BLaER1 (cell line): ENCODE data around the gene KLF6.

Source experiments
- H3K27ac ChIP-seq: shearing (Covaris generic); formaldehyde crosslinking; 2 replicates; pipeline ENCODE4 v1.8.1; 2022
- H3K27me3 ChIP-seq: shearing (Covaris generic); formaldehyde crosslinking; 2 replicates; pipeline ENCODE4 v1.8.1; 2022
- H3K36me3 ChIP-seq: shearing (Covaris generic); formaldehyde crosslinking; 2 replicates; pipeline ENCODE4 v1.8.1; 2022
- H3K4me1 ChIP-seq: shearing (Covaris generic); formaldehyde crosslinking; 2 replicates; pipeline ENCODE4 v1.8.1; 2022
- H3K4me2 ChIP-seq: shearing (Covaris generic); formaldehyde crosslinking; 2 replicates; pipeline ENCODE4 v1.8.1; 2022
- H3K4me3 ChIP-seq: shearing (Covaris generic); formaldehyde crosslinking; 2 replicates; pipeline ENCODE4 v1.8.1; 2022
- H3K9ac ChIP-seq: shearing (Covaris generic); formaldehyde crosslinking; 2 replicates; pipeline ENCODE4 v1.8.1; 2022
- H3K9me3 ChIP-seq: shearing (Covaris generic); formaldehyde crosslinking; 2 replicates; pipeline ENCODE4 v1.8.1; 2022
- H4K20me1 ChIP-seq: shearing (Covaris generic); formaldehyde crosslinking; 2 replicates; pipeline ENCODE4 v1.8.1; 2022
- Cebpa-rat ChIP-seq: shearing (Covaris generic); IDR thresholded peaks from 2 replicates; pipeline ENCODE4 v1.8.1; 2022

KLF6 gene

DNA sequence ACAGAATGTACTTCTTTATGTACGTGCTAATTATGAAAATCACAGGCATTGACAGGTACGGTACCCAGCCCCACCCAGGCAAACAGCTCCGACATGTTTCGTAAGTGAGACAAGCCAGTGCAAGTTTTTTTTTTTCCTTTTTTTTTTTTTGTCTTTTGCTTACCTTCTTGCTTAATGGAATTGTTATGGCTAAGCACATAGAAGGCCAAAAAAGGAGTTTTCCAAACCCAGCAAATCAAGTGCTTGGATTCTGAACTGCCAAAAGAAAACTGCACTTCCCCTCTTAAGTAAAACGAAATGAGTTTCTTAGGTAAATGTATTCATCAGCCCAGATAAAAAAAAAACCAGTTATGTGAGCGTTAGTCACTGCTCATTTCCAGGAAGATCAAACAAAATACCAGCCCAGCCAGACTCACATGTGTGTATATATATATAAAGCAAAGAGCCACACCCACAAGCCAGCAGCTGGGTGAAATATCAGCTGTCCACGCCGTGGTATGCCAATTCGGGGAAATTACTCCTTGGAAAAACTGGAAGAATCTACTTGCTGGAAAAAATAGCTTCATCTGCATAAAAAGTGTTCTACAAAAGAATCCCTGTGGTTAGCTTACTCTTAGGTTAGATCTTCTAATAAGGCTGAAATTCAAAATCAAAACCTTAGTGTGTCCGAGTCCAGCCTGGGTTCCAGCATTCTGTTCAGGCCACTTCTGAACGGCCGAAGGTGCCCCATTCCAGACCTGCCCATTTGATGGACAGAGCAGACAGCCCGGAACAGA, 8.0 kb downstream of the KLF6 start:
- no peaks in the 10 kb centered on the region for H3K27me3 ChIP-seq
- peaks cover 55% of the 10 kb centered on the region for H3K4me1 ChIP-seq
- H4K20me1 ChIP-seq, result peaks cover 70% of the 10 kb centered on the region
- peaks cover 67% of the 10 kb centered on the region for H3K36me3 ChIP-seq
- no peak overlapping the region for H3K4me2 ChIP-seq
- no peak for TF ChIP-seq Cebpa-rat
- no peaks in the 10 kb centered on the region for H3K9me3 ChIP-seq
- no peak overlapping the region for H3K9ac ChIP-seq
- no peak overlapping the region for H3K27ac ChIP-seq
- H3K4me3 ChIP-seq, result no peak overlapping the region

DNA sequence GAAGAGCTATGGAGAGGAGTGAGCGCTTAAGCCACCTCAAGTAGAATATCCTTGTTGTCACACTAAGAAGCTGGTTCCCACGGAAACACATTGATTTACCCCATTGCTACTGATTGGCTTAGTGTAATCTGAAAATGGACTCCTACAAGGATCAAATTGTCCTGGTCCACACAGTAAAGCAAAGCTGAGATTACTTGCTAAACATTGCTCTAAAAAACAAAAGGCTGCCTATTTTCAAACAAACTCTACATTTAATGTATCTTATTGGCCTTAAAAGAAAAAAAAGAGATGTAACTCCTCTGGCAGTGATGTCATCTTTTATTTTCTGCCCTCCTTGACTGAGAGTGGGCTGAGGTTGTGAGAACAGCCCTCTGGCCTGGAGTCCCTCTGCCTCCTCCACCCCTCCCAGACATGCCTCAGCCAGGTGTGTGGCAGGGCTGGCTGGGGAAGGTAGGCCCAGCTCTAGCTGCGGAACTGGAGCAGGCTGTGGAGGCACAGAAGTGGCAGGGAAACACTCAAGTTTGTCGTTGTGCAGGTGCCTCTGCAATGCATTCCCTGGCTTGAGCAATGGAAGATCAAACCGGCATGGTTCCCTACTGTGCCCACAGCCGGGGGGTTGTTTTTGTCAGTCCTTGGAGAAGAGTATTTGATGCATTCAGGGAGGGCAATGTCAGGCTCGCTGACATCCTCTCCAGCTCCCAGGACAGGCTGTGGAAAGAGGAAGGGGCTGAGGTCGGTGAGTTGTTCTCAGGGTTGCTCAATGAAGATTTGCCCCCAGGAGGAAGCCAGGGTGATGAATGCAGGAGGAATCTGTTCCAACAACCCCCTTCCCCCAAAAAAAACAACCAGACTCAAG, 9.1 kb downstream of the KLF6 start:
- Histone ChIP-seq H3K27ac (no peak overlapping the region), H3K9ac (no peak overlapping the region), H3K4me3 (no peak overlapping the region), H4K20me1 (peaks cover 59% of the 10 kb centered on the region), H3K9me3 (no peaks in the 10 kb centered on the region), H3K4me1 (peaks cover 45% of the 10 kb centered on the region), H3K27me3 (no peaks in the 10 kb centered on the region), H3K36me3 (peaks cover 57% of the 10 kb centered on the region), H3K4me2 (no peak overlapping the region)
- no peak for TF ChIP-seq Cebpa-rat

DNA sequence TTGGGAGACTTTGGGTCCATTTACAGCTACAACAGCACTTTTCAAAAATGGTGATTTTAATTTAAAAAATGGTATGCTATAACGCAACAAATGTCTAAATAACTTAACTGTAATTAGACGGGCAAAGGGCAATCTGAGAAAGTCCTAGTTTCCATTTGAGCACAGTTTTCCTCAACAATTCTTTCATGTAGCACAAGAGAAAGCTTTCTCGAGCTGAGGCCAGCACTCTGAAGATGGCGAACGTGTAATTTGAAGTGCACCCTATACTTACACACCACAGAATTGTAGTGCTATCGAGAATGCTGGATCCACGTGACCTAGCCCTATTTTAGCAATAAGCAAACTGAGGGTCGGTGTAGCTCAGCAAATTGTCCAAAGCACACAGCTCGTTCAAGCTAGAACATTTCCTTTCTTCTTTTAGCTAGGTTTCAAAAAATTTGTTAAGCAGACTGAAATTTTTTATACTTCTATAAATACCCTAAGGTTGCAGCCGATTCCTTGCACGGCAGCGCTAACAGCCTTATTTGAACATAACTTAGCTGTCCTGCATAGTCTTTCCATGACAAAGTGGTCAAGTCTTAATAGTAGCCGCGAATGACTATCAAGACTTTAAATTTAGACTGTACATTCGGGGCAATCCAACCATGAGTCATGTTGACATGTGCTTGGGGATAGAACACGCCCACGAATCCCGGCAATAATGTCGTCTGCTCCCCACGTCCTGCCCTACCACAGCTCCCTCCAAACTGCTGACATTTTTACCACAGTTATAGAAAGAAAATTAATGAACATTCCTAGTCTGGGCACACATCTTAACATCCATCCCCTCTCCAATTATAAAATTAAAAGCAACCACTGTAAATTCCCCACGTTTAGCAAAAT, 10.0 kb downstream of the KLF6 start:
- Histone ChIP-seq H3K9me3 (no peaks in the 10 kb centered on the region), H3K36me3 (peaks cover 48% of the 10 kb centered on the region), H4K20me1 (peaks cover 51% of the 10 kb centered on the region), H3K27me3 (no peaks in the 10 kb centered on the region), H3K9ac (no peak overlapping the region), H3K4me2 (no peak overlapping the region), H3K27ac (no peak overlapping the region), H3K4me3 (no peak overlapping the region), H3K4me1 (peaks cover 36% of the 10 kb centered on the region)
- TF ChIP-seq Cebpa-rat, result no peak

DNA sequence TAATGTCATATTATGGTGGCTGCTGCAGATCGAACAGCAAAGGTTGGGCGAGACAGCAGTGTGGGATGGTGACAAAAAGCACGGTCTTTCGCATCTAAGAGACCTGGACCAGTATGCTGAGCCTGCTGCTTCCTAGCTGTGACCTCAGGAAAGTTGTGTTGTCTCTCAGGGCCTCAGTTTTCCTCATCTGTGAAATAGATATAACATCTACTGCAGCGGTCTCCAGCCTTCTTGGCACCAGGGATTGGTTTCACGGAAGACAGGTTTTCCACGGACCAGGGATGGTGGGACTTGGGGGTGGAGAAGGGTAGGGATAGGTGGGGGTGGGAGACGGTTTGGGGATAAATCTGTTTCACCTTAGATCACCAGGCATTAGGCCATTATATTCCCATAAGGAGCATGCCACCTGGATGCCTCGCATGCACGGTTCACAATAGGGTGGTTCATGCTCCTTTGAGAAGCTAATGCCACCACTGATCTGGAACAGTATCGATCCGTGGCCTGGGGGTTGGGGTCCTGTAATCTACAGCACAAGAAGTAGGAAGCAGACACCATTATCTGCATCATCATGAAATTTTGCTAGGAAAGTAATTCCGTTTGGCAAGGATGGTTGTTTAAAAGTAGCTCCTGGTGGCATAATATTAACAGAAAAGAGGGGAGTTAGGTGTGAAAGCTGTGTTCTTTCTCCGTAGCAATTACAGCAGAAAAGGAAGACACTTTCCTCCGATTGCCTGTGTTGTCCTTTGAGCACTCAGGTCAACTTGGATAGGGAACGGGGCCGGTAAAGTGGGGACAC, 10.8 kb downstream of the KLF6 start:
- Histone ChIP-seq H3K4me1 (peaks cover 28% of the 10 kb centered on the region), H3K36me3 (peaks cover 40% of the 10 kb centered on the region), H3K27ac (no peak overlapping the region)

DNA sequence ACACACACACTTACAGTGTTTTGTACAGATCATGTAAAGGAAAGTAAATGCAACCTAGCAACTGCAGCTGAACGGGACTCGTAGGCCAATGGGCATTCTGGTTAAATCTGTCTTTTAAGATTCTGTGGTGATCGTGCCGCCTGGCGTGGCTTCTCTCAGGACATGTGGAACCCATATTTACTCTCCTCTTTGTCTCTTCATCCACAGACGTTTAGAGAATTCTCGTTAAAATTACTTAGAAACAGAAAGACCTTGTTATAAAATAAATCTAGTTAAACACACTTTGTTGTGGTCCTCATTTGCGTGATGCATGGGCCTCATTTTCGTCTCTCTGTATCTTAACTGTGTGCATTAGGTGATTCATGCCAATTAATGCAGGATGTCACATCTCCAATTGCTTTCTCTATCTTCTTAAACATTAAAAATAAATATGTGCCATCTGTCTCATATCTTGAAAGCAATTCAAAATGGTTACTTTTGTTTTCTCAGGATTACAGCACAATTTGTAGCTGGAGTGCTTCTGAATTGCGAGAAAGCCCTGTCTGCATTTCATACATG, 11.5 kb downstream of the KLF6 start:
- H3K4me3 ChIP-seq, result no peak overlapping the region
- no peak overlapping the region for H3K9ac ChIP-seq
- no peaks in the 10 kb centered on the region for H3K27me3 ChIP-seq
- H4K20me1 ChIP-seq, result peaks cover 35% of the 10 kb centered on the region
- H3K36me3 ChIP-seq, result peaks cover 33% of the 10 kb centered on the region
- H3K4me2 ChIP-seq, result no peak overlapping the region
- no peak for TF ChIP-seq Cebpa-rat
- H3K9me3 ChIP-seq, result no peaks in the 10 kb centered on the region
- H3K4me1 ChIP-seq, result peaks cover 21% of the 10 kb centered on the region
- no peak overlapping the region for H3K27ac ChIP-seq

More for the DNA sequence above, 10.8 kb downstream of the KLF6 start:
- Histone ChIP-seq H3K4me3 (no peak overlapping the region), H4K20me1 (peaks cover 42% of the 10 kb centered on the region), H3K27me3 (no peaks in the 10 kb centered on the region), H3K9ac (no peak overlapping the region), H3K4me2 (no peak overlapping the region), H3K9me3 (no peaks in the 10 kb centered on the region)
- TF ChIP-seq Cebpa-rat, result no peak

DNA sequence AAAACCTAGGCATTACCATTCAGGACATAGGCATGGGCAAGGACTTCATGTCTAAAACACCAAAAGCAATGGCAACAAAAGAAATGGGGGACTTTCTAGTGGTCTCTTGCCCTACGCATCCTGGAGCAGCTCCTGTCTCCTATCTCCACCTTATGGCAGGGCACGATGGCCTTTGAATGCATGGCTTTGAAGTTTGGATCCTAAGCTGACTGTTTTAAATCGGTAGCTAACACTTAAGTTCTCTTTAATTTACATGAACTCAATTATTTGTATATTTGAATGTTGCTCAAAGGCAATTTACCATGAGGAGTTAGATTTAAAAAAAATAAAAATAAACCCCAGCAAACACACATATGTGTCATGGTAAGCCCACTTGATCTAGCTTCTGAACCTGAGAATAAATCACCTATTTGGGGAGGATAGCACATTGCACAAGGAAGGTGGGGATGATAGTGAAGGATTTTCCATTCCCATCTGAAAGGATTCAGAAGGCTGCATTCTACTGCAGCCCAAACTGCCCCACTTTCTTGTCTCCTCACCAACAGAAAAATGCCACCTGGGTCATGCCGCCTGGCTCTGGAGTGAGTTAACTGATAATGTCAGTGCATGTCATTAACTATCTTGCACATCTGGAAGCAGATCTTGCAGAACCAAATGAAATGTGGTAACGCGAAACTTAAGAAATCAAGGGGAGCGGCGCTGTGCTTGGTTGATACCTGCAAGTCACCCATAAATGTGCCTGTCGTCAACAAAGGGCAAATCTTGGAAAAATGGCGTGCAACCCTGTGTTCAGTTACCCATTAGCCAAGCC, 12.4 kb downstream of the KLF6 start:
- peaks cover 26% of the 10 kb centered on the region for H4K20me1 ChIP-seq
- H3K4me3 ChIP-seq, result no peak overlapping the region
- peaks cover 13% of the 10 kb centered on the region for H3K4me1 ChIP-seq
- H3K27me3 ChIP-seq, result no peaks in the 10 kb centered on the region
- H3K27ac ChIP-seq, result no peak overlapping the region
- TF ChIP-seq Cebpa-rat, result no peak
- H3K36me3 ChIP-seq, result peaks cover 24% of the 10 kb centered on the region
- H3K9ac ChIP-seq, result no peak overlapping the region
- H3K4me2 ChIP-seq, result no peak overlapping the region
- H3K9me3 ChIP-seq, result no peaks in the 10 kb centered on the region

DNA sequence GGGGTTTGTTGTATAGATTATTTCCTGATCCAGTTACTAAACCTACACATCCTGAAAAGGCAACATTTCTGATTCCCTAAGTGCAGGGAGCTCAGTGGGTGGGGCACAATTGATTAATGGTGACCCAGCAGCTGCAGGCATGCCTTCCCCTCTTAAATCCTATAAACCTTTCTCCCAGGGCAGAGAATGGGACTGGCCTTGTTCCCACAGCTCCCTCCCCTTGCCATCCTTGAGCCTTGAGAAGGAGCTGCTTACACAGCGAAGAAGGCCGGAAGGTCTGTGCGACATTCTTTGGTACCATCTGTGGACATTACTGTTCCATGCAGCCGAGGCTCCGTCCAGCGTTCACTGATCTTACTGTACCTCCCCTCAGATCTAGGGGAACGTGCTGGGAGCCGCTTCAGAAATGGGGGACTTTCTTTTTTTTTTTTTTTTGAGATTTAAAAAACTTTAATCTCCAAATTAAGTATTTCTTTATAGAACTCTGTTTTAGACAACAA, 14.3 kb downstream of the KLF6 start:
- Histone ChIP-seq H4K20me1 (peaks cover 7% of the 10 kb centered on the region; the same call in 1 of the 2 replicates), H3K27ac (no peak overlapping the region)
- no peak for TF ChIP-seq Cebpa-rat

DNA sequence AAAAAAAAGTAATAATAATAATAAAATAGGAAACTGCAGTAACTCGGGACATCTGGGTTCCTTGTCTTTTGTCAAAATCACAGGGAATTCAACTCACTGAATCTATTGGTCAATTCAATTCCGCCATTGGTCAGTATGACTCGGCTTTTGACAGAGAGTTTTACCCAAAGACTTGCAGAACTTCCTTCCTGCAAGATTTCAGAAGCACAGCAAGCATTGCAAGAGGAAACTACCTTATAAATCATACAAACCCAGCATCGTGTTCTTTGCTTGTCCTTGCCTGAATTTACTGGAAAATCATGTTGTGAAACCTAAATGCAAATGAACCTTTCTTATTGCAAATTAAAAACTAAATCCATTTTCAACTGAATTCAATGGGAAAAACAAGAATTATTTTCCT, 15.5 kb downstream of the KLF6 start:
- Histone ChIP-seq H3K36me3 (no peaks in the 10 kb centered on the region), H3K27ac (no peak overlapping the region), H3K4me3 (no peak overlapping the region), H3K4me1 (peaks cover 21% of the 10 kb centered on the region), H4K20me1 (no peaks in the 10 kb centered on the region), H3K4me2 (no peak overlapping the region), H3K9ac (no peak overlapping the region), H3K9me3 (no peaks in the 10 kb centered on the region), H3K27me3 (no peaks in the 10 kb centered on the region)
- no peak for TF ChIP-seq Cebpa-rat

More for the DNA sequence above, 14.3 kb downstream of the KLF6 start:
- Histone ChIP-seq H3K27me3 (no peaks in the 10 kb centered on the region), H3K4me3 (no peak overlapping the region), H3K9ac (no peak overlapping the region), H3K4me1 (peaks cover 10% of the 10 kb centered on the region), H3K9me3 (no peaks in the 10 kb centered on the region), H3K4me2 (no peak overlapping the region), H3K36me3 (peaks cover 6% of the 10 kb centered on the region)
